GM12878 (cell line): ENCODE measurements around the gene SOAT2. TPM values are rescaled to one million over a fixed set of nuclear protein-coding genes. Genes with fewer than 3 reads are reported as not detected.

Experiments
- ATF2 ChIP-seq: IDR thresholded peaks from 2 replicates; pipeline ENCODE4 v1.6.1; 2012; ENCODE audit warnings: low read length, inconsistent platforms
- DPF2 ChIP-seq: fragments of 450-650 bp; IDR thresholded peaks from 2 replicates; pipeline ENCODE4 v1.6.1; 2017; ENCODE audit warnings: mild to moderate bottlenecking
- HDAC2 ChIP-seq: fragments of 200-600 bp; sonication (generic); IDR thresholded peaks from 2 replicates; pipeline ENCODE4 v1.6.1; 2017
- IRF3 ChIP-seq: fragments of 450-650 bp; IDR thresholded peaks from 2 replicates; pipeline ENCODE4 v1.6.1; 2014; ENCODE audit warnings: mild to moderate bottlenecking
- JUND ChIP-seq: IDR thresholded peaks from 2 replicates; pipeline ENCODE4 v1.6.1; 2012; ENCODE audit warnings: low read depth, mild to moderate bottlenecking, low read length, improper control_type of control experiment, moderate library complexity
- MEF2A ChIP-seq: IDR thresholded peaks from 2 replicates; pipeline ENCODE4 v1.6.1; 2011; ENCODE audit warnings: low read depth, mild to moderate bottlenecking, low read length, moderate library complexity; ENCODE audit not compliant: insufficient read depth
- NFIC ChIP-seq: IDR thresholded peaks from 2 replicates; pipeline ENCODE4 v1.6.1; 2012; ENCODE audit warnings: low read depth, mild to moderate bottlenecking, inconsistent platforms, low read length, moderate library complexity
- NKRF ChIP-seq: fragments of 450-650 bp; conservative IDR thresholded peaks from 2 replicates; pipeline ENCODE4 v1.6.1; 2017; ENCODE audit warnings: mild to moderate bottlenecking, moderate library complexity
- NR2C1 ChIP-seq: fragments of 450-650 bp; IDR thresholded peaks from 2 replicates; pipeline ENCODE4 v1.6.1; 2017; ENCODE audit warnings: antibody characterized with exemption, mild to moderate bottlenecking, moderate library complexity
- PAX8 ChIP-seq: fragments of 450-650 bp; IDR thresholded peaks from 2 replicates; pipeline ENCODE4 v1.6.1; 2017; ENCODE audit warnings: mild to moderate bottlenecking, moderate library complexity
- RBBP5 ChIP-seq: fragments of 200-600 bp; sonication (generic); conservative IDR thresholded peaks from 2 replicates; pipeline ENCODE4 v1.6.1; 2016
- RELB ChIP-seq: fragments of 450-650 bp; IDR thresholded peaks from 2 replicates; pipeline ENCODE4 v1.6.1; 2017; ENCODE audit warnings: low read depth, mild to moderate bottlenecking, moderate library complexity
- SKIL ChIP-seq: fragments of 450-650 bp; IDR thresholded peaks from 2 replicates; pipeline ENCODE4 v1.6.1; 2017; ENCODE audit warnings: mild to moderate bottlenecking, low read depth, inconsistent platforms; ENCODE audit not compliant: poor library complexity, severe bottlenecking
- SMAD5 ChIP-seq: IDR thresholded peaks from 2 replicates; pipeline ENCODE4 v1.6.1; 2016; ENCODE audit warnings: antibody characterized with exemption, low read depth
- SPI1 ChIP-seq: IDR thresholded peaks from 2 replicates; pipeline ENCODE4 v1.6.1; 2011; ENCODE audit warnings: low read depth, mild to moderate bottlenecking, low read length, moderate library complexity, borderline replicate concordance; ENCODE audit not compliant: insufficient read depth
- SUPT20H ChIP-seq: IDR thresholded peaks from 2 replicates; pipeline ENCODE4 v1.6.1; 2011; ENCODE audit warnings: low read depth, mild to moderate bottlenecking, low read length, moderate library complexity, borderline replicate concordance; ENCODE audit not compliant: control insufficient read depth
- TARDBP ChIP-seq: IDR thresholded peaks from 2 replicates; pipeline ENCODE4 v1.6.1; 2016; ENCODE audit warnings: borderline replicate concordance
- TCF7 ChIP-seq: IDR thresholded peaks from 2 replicates; pipeline ENCODE4 v1.6.1; 2014; ENCODE audit warnings: antibody characterized with exemption, borderline replicate concordance
- polyA plus RNA-seq, 11 experiments: library from polyadenylated mRNA; depleted of rRNA in 4 of 11; unstranded in 6 of 11; stranded (reverse) in 5 of 11; fragments of >200 nt; fragmentation: Nextera tagmentation in 4 of 11; fragmentation: Illumina TruSeq in 1 of 11; extraction: Ambion mirVana in 4 of 11; extraction: Trizol in 1 of 11; gene quantifications; 1 replicate in 1 of 11; 2 replicates in 10 of 11; pipeline versions ENCODE4 v1.2.1 to v1.2.3, GENCODE V29; 2011 to 2016; ENCODE audit warnings: inconsistent platforms in 2 of 11, missing spikeins in 2 of 11, low read depth in 1 of 11
- total RNA-seq, 4 experiments: library from RNA; depleted of rRNA in 3 of 4; stranded (reverse); fragments of >200 nt in 3 of 4; fragmentation: Illumina TruSeq in 1 of 4; extraction: Trizol in 1 of 4; gene quantifications; 2 replicates each; pipeline versions ENCODE4 v1.2.1 to v1.2.3, GENCODE V29; 2013 to 2021
- TF ChIP-seq, protein P1 (sequence below): fragments of 450-650 bp; IDR thresholded peaks from 2 replicates; pipeline ENCODE4 v1.6.1; 2018; ENCODE audit warnings: mild to moderate bottlenecking, low read depth, moderate library complexity; ENCODE audit not compliant: partially characterized antibody

SOAT2 gene
- total and polyA plus RNA-seq, 10 of the 15 experiments (the other 5 are each of a cell fraction or from before 2014, with no cell fraction given) = 0.08 to 1.7 (median 0.69) TPM

DNA sequence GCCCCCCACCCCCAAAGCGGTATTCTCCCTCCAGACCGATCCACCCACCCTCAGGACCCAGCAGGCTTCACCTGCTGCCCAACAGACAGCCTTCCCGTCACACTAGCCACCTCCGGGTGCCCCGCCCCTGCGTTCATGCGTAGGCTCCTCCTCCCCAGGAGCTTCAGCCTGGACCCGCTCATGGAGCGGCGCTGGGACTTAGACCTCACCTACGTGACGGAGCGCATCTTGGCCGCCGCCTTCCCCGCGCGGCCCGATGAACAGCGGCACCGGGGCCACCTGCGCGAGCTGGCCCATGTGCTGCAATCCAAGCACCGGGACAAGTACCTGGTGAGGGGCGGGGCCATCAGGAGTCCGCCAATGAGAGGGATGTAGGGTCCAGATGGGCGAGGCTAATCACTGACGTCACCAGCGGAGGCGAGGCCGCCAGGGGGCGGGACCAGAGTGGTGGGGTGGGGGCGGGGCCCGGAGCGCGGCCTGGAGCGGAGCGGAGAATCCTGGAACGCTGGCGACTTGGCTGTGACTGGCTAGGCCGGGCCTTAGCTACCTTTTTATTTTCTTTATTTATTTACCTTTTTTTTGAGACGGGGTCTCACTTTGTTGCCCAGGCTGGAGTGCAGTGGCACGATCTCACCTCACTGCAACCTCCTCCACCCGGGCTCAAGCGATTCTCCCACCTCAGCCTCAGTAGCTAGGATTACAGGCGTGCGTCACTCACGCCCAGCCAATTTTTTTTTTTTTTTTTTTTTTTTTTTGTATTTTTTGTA lies 49.0 kb upstream of the SOAT2 start (continued):
- TF ChIP-seq SKIL = no peak
- no peak for TF ChIP-seq SPI1
- TF ChIP-seq SUPT20H = no peak
- TF ChIP-seq NR2C1 = no peak
- no peak for TF ChIP-seq NKRF
- no peak for TF ChIP-seq JUND
- no peak for TF ChIP-seq RBBP5
- no peak for TF ChIP-seq DPF2
- no peak for TF ChIP-seq HDAC2
- TF ChIP-seq RELB = no peak
- no peak for TF ChIP-seq SMAD5
- TF ChIP-seq TCF7 = no peak
- no peak for TF ChIP-seq MEF2A
- TF ChIP-seq PAX8 = no peak
- TF ChIP-seq, protein P1, sequence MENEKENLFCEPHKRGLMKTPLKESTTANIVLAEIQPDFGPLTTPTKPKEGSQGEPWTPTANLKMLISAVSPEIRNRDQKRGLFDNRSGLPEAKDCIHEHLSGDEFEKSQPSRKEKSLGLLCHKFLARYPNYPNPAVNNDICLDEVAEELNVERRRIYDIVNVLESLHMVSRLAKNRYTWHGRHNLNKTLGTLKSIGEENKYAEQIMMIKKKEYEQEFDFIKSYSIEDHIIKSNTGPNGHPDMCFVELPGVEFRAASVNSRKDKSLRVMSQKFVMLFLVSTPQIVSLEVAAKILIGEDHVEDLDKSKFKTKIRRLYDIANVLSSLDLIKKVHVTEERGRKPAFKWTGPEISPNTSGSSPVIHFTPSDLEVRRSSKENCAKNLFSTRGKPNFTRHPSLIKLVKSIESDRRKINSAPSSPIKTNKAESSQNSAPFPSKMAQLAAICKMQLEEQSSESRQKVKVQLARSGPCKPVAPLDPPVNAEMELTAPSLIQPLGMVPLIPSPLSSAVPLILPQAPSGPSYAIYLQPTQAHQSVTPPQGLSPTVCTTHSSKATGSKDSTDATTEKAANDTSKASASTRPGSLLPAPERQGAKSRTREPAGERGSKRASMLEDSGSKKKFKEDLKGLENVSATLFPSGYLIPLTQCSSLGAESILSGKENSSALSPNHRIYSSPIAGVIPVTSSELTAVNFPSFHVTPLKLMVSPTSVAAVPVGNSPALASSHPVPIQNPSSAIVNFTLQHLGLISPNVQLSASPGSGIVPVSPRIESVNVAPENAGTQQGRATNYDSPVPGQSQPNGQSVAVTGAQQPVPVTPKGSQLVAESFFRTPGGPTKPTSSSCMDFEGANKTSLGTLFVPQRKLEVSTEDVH = no peak
- no peak for TF ChIP-seq TARDBP
- no peak for TF ChIP-seq NFIC
- TF ChIP-seq IRF3 = no peak
- TF ChIP-seq ATF2 = no peak
